ENCODE data around the gene PIP5K1B. TPM values are rescaled to one million over a fixed set of nuclear protein-coding genes. Genes with fewer than 3 reads are reported as not detected.

Gene PIP5K1B
- total RNA-seq, 1 experiment from 2014 or later: 2.5 TPM

DNA sequence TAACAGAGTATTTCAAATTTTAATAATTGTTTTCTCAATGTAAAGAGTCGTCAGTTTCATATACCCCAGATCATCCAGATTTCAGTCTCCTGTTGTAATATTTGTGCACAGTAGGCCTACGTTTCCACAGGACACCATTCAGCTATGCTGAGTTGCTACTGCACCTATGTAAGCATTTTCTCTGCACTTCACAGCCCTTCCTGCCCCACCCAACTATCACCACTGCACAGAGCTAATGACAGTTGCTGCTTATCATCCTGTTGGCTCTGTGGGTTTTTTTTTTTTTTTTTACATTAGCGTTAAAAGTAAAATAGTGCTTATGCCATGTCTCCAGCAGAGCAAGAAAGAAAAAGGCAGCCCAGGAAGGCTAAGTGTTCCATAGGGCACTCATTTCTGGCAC, 314.8 kb downstream of the PIP5K1B start:
- H3K27me3 ChIP-seq (ENCODE audit: insufficient read depth, low read length): no peaks in the 10 kb centered on the region
- H4K20me1 ChIP-seq (ENCODE audit: control insufficient read depth, insufficient read depth, insufficient read length): no peaks in the 10 kb centered on the region
- no peak overlapping the region for H3T11ph ChIP-seq (ENCODE audit: low read length)
- Mint-ChIP-seq H3K4me1 (peaks cover 32 to 52% of the 10 kb centered on the region in 2 experiments), H3K4me3 (no peak overlapping the region), H3K36me3 (ENCODE audit: insufficient read depth in 1 of 3, low read depth in 3 of 3) (no peaks in the 10 kb centered on the region), H3K27ac (0 out of 7 replicates have a peak overlapping the region, but pooled peaks of 1 of the 3 experiments have one; percentile 29), H3K9me3 (no peaks in the 10 kb centered on the region), H3K27me3 (ENCODE audit: low read depth) (no peaks in the 10 kb centered on the region)
- H2BK20ac ChIP-seq (ENCODE audit: low read depth, low read length, poor library complexity, severe bottlenecking): no peak overlapping the region
- H4K5ac ChIP-seq (ENCODE audit: insufficient read length, low read depth, low read length): no peak overlapping the region
- no peak overlapping the region for H3K23ac ChIP-seq (ENCODE audit: insufficient read length, low read depth, low read length)
- no peak overlapping the region for H4K8ac ChIP-seq (replicated peaks; ENCODE audit: insufficient read length, low read depth, low read length)
- H3K56ac ChIP-seq (ENCODE audit: insufficient read length, low read depth, low read length): no peak overlapping the region
- H2BK15ac ChIP-seq (ENCODE audit: low read depth, low read length): no peak overlapping the region
- no peak overlapping the region for H3K9ac ChIP-seq (ENCODE audit: extremely low read depth, insufficient read length, low read length)
- H2BK5ac ChIP-seq (ENCODE audit: insufficient read length, low read length): no peak overlapping the region
- no peak overlapping the region for H3K4ac ChIP-seq (ENCODE audit: low read depth, low read length)
- TF ChIP-seq, protein P1, sequence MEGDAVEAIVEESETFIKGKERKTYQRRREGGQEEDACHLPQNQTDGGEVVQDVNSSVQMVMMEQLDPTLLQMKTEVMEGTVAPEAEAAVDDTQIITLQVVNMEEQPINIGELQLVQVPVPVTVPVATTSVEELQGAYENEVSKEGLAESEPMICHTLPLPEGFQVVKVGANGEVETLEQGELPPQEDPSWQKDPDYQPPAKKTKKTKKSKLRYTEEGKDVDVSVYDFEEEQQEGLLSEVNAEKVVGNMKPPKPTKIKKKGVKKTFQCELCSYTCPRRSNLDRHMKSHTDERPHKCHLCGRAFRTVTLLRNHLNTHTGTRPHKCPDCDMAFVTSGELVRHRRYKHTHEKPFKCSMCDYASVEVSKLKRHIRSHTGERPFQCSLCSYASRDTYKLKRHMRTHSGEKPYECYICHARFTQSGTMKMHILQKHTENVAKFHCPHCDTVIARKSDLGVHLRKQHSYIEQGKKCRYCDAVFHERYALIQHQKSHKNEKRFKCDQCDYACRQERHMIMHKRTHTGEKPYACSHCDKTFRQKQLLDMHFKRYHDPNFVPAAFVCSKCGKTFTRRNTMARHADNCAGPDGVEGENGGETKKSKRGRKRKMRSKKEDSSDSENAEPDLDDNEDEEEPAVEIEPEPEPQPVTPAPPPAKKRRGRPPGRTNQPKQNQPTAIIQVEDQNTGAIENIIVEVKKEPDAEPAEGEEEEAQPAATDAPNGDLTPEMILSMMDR (conservative IDR thresholded peaks at IDR 0.05): no peak
- no CpG with 5 or more reads among the region's 3 CpGs for WGBS (ENCODE audit: extremely low coverage, insufficient read length, low lambda C conversion rate)
- H2BK12ac ChIP-seq (ENCODE audit: insufficient read length, low read depth, low read length): no peak overlapping the region
- H3K4me1 ChIP-seq (ENCODE audit: insufficient read depth, low read length): peaks cover 3% of the 10 kb centered on the region; the same call in 1 of the 2 replicates
- H3K23me2 ChIP-seq (ENCODE audit: insufficient read length, low read depth, low read length, poor library complexity, severe bottlenecking): no peaks in the 10 kb centered on the region
- no peak overlapping the region for H3K4me2 ChIP-seq (ENCODE audit: insufficient read depth, insufficient read length, low read length)
- no peaks in the 10 kb centered on the region for H3K9me3 ChIP-seq (ENCODE audit: control insufficient read depth, low read depth, low read length)
- no peak overlapping the region for H2AK5ac ChIP-seq (ENCODE audit: insufficient read length, low read length)
- H3K79me1 ChIP-seq (ENCODE audit: insufficient read depth, low read depth, low read length, poor library complexity, severe bottlenecking): no peaks in the 10 kb centered on the region
- H3K27ac ChIP-seq (ENCODE audit: insufficient read length, low read depth, low read length): no peak overlapping the region
- H3K14ac ChIP-seq (ENCODE audit: insufficient read depth, low read length): no peak overlapping the region
- H3K18ac ChIP-seq (ENCODE audit: insufficient read length, low read depth, low read length): no peak overlapping the region
- no peak overlapping the region for H2AFZ ChIP-seq (ENCODE audit: low read length)
- H2BK120ac ChIP-seq (ENCODE audit: low read depth, low read length, poor library complexity, severe bottlenecking): no peak overlapping the region
- no peak for DNase-seq
- H4K91ac ChIP-seq (ENCODE audit: insufficient read length, low read depth, low read length): no peak overlapping the region
- no peaks in the 10 kb centered on the region for H3K79me2 ChIP-seq (ENCODE audit: insufficient read depth, low read length)
